Bronchial epithelial cell (primary cell): Measurements from ENCODE around the gene SDCBP2. TPM values are rescaled to one million over a fixed set of nuclear protein-coding genes. Genes with fewer than 3 reads are reported as not detected.
A peak's percentile ranks its signal among the peaks of the same experiment; 100 is the strongest.
"Not testable (repeated sequence)": the region's sequence is repeated elsewhere in the genome, so short reads cannot be mapped to it uniquely, and the experiment has no call there.

Experiments
- DNase-seq: peaks from one replicate; pipeline ENCODE4 v3.0.0-alpha.2; 2010; ENCODE audit warnings: low read depth
- FAIRE-seq: peaks from 2 replicates; lab custom pipeline; 2011; peaks lifted over from hg19 to GRCh38; lab: Jason Lieb, UNC
- H3K27me3 ChIP-seq: 2 replicates; pipeline ENCODE4 v1.5.1; 2011; ENCODE audit warnings: low read length; ENCODE audit not compliant: control insufficient read depth, insufficient read depth
- H3K36me3 ChIP-seq: 2 replicates; pipeline ENCODE4 v1.5.1; 2011; ENCODE audit warnings: low read length; ENCODE audit not compliant: control insufficient read depth, insufficient read depth
- H3K4me3 ChIP-seq: 2 replicates; pipeline ENCODE4 v1.5.1; 2011; ENCODE audit warnings: mild to moderate bottlenecking, low read depth, low read length, control low read depth
- CTCF ChIP-seq: IDR thresholded peaks from 2 replicates; pipeline ENCODE4 v1.5.1; 2011; ENCODE audit warnings: mild to moderate bottlenecking, moderate library complexity, low read length, control low read depth, inconsistent platforms; ENCODE audit not compliant: insufficient read depth, severe bottlenecking
- total RNA-seq: library from RNA; depleted of rRNA; stranded (reverse); fragments of >200 nt; gene quantifications from 2 replicates; pipeline ENCODE4 v1.2.1, GENCODE V29; 2014

Gene SDCBP2
- total RNA-seq, 1 donor from 2014 or later = 96.4 TPM

DNA sequence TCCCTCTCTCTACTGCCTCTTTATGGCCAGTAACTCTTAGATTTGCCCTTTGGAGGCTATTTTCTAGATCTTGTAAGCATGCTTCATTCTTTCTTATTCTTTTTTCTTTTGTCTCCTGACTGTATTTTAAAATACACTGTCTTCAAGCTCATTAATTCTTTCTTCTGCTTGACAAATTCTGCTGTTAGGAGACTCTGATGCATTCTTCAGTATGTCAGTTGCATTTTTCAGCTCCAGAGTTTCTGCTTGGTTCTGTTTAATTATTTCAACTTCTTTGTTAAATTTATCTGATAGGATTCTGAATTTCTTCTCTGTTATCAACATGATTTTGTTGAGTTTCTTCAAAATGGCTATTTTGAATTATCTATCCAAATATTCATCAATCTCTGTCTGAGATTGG, 25.0 kb upstream of the SDCBP2 start:
- FAIRE-seq (no peak), DNase-seq (no peak)
- H3K4me3 ChIP-seq = no peak overlapping the region
- TF ChIP-seq CTCF = no peak
- peaks cover 12% of the 10 kb centered on the region for H3K36me3 ChIP-seq
- no peaks in the 10 kb centered on the region for H3K27me3 ChIP-seq

GRCh38 chr20:1346315-1346969, 17.5 kb upstream of the SDCBP2 start:
- H3K4me3 ChIP-seq = no peak overlapping the region
- no peaks in the 10 kb centered on the region for H3K27me3 ChIP-seq
- no peaks in the 10 kb centered on the region for H3K36me3 ChIP-seq
- no peak for DNase-seq
- no peak for FAIRE-seq
- no peak for TF ChIP-seq CTCF

GRCh38 chr20:1345756-1346093, 16.8 kb upstream of the SDCBP2 start:
- H3K4me3 ChIP-seq = no peak overlapping the region
- H3K27me3 ChIP-seq = no peaks in the 10 kb centered on the region
- no peaks in the 10 kb centered on the region for H3K36me3 ChIP-seq
- FAIRE-seq (no peak), DNase-seq (no peak)
- TF ChIP-seq CTCF = no peak

DNA sequence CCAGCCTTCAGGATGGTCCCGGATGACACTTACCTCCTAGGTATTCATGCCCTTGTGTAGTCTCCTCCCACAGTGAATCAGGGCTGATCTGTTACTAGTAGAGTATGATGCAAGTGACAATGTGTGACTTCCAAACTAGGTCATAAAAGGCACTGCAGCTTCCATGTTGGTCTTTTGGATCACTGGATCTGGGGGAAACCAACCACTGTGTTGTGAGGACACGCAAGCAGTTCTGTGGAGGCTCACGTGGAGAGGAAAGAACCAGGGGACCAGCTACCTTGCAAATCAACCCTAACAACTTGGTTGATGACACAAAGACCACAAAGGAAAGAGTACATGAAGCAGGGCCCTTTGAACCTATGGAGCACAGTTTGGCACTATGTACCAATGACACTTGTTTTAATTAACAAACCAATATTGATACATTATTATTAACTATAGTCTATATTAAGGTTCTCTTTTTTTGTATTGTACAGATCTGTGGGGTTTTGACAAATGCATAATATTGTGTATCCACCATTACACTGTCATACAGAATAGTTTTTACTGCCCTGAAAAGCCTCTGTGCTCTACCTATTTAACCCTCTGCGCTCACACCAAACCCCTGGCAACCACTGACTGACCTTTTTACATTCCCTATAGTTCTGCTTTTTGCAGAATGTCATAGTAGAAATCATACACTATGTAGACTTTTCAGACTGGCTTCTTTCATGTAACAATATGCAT, 16.3 kb upstream of the SDCBP2 start:
- H3K36me3 ChIP-seq = no peaks in the 10 kb centered on the region
- DNase-seq (peak; percentile 42), FAIRE-seq (no peak)
- H3K27me3 ChIP-seq = no peaks in the 10 kb centered on the region
- H3K4me3 ChIP-seq = no peak overlapping the region
- no peak for TF ChIP-seq CTCF

GRCh38 chr20:1343446-1344124, 14.6 kb upstream of the SDCBP2 start:
- H3K36me3 ChIP-seq, H3K27me3 ChIP-seq, FAIRE-seq, H3K4me3 ChIP-seq, DNase-seq: not testable (repeated sequence)

DNA sequence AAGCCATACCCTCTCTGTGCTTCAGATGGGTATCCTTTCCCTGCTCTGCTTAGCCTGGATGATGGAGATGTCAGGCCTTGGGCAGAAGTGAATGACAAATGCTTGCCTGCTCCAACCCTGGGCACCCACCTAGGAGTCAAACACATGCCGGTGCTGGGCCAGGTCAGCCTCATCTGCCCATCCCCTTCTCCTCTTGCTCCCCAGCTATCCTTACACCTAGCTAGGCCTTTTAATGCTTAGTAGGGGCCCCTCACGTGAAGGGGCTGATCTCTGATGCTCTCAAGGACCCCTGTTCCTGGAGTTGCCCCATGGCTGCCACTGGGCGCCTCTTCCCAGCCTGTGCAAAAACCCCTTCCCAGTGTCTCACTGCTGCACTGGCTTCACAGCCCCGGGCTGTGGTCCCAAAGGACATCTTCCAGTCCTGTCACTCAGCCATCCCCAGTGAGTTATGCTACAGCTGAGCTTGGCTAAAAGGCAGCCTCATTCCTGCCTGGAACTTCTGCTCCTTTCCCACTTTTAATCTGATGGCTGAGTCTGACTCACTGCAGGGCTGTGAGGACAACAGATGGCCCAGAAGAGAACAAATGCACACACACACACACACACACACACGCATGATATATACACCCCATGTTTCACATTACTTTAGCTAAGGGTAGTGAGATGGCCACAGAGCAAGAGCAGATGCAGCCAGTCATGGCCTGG, 12.8 kb upstream of the SDCBP2 start:
- DNase-seq = no peak
- FAIRE-seq = peak; percentile 79
- TF ChIP-seq CTCF = no peak
- no peaks in the 10 kb centered on the region for H3K27me3 ChIP-seq
- no peaks in the 10 kb centered on the region for H3K36me3 ChIP-seq
- no peak overlapping the region for H3K4me3 ChIP-seq
